Activated CD8-positive, alpha-beta T cell treated with anti-CD3 and anti-CD28 coated beads for 36 hours (primary cell): ENCODE measurements around the gene PRKAA1. TPM values are rescaled to one million over a fixed set of nuclear protein-coding genes. Genes with fewer than 3 reads are reported as not detected.

ENCODE experiments used
- ATAC-seq: fragments of 200-7000 bp; cut with Tn5 transposase; one replicate; pipeline ENCODE4 v1.10.0; 2021; ENCODE audit warnings: mild to moderate bottlenecking, moderate library complexity
- CTCF ChIA-PET: fragments of 350-600 bp; sonication (Branson Sonifier 250); formaldehyde crosslinking; loops from one replicate; lab custom pipeline; 2021; ENCODE audit warnings: antibody characterized with exemption; lab: Charles Lee
- POLR2A ChIA-PET: fragments of 350-600 bp; sonication (Branson Sonifier 250); formaldehyde crosslinking; loops from one replicate; lab custom pipeline; 2021; ENCODE audit warnings: antibody characterized with exemption; lab: Charles Lee
- DNase-seq: peaks from one replicate; pipeline ENCODE4 v3.0.0-alpha.2; 2020
- H3K27ac Mint-ChIP-seq: one replicate; pipeline ENCODE4 v1.8.0; 2021; ENCODE audit warnings: mild to moderate bottlenecking, mixed read lengths
- H3K27me3 Mint-ChIP-seq: one replicate; pipeline ENCODE4 v1.8.0; 2021; ENCODE audit warnings: mixed read lengths
- H3K36me3 Mint-ChIP-seq: one replicate; pipeline ENCODE4 v1.8.0; 2021; ENCODE audit warnings: low read depth, mixed read lengths
- H3K4me1 Mint-ChIP-seq: one replicate; pipeline ENCODE4 v1.8.0; 2021; ENCODE audit warnings: low read depth, mixed read lengths
- H3K4me3 Mint-ChIP-seq: one replicate; pipeline ENCODE4 v1.8.0; 2021; ENCODE audit warnings: mild to moderate bottlenecking, moderate library complexity, mixed read lengths
- H3K9me3 Mint-ChIP-seq: one replicate; pipeline ENCODE4 v1.8.0; 2021; ENCODE audit warnings: mixed read lengths
- CTCF ChIP-seq: fragments of 200-600 bp; IDR thresholded peaks from one replicate; pipeline ENCODE4 v1.8.0; 2022; ENCODE audit warnings: antibody characterized with exemption, mild to moderate bottlenecking
- intact Hi-C: fragments of 100-400 bp; cut with micrococcal nuclease; formaldehyde crosslinking; loops from one replicate; pipeline ENCODE4 v1.10.0; 2022
- total RNA-seq, 2 experiments: library from RNA; stranded (reverse); gene quantifications; one replicate each; pipeline ENCODE4 v1.2.3, GENCODE V29; 2021

The PRKAA1 gene
- total RNA-seq, 2 experiments from 2014 or later, result 33.8 to 35.2 TPM

GRCh38 chr5:40784027-40784653, 14.0 kb downstream of the PRKAA1 start:
- Mint-ChIP-seq H3K27me3 (no peaks in the 10 kb centered on the region), H3K27ac (no peak overlapping the region), H3K36me3 (peaks cover 27% of the 10 kb centered on the region), H3K4me1 (peaks cover 59% of the 10 kb centered on the region), H3K9me3 (peaks cover 11% of the 10 kb centered on the region), H3K4me3 (no peak overlapping the region)
- DNase-seq (no peak), ATAC-seq (no peak)
- no peak for TF ChIP-seq CTCF
- intact Hi-C loops, result no loop called here
- ChIA-PET CTCF (interaction anchor here (0.6 to 1.4 kb wide), 4 partner anchors 10 to 1450 kb away, joined by 3 read pairs; no protein-coding TSS in a partner anchor), POLR2A (interaction anchor here (1.1 kb wide), 1 partner anchor 47 kb away, joined by 3 read pairs; no protein-coding TSS in a partner anchor)

- H3K4me1 Mint-ChIP-seq, result peaks cover 51% of the 10 kb centered on the region
- no peaks in the 10 kb centered on the region for H3K27me3 Mint-ChIP-seq
- no peak for TF ChIP-seq CTCF
- peak overlapping the region; percentile 15 for H3K27ac Mint-ChIP-seq
- DNase-seq, result no peak
- ChIA-PET CTCF (interaction anchor here (1.2 kb wide), 1 partner anchor 9 kb away, joined by 3 read pairs; no protein-coding TSS in a partner anchor), POLR2A (no interaction called here)
- intact Hi-C loops, result no loop called here
- no peak overlapping the region for H3K4me3 Mint-ChIP-seq
- peaks cover 11% of the 10 kb centered on the region for H3K36me3 Mint-ChIP-seq
- ATAC-seq, result no peak
- peaks cover 2% of the 10 kb centered on the region for H3K9me3 Mint-ChIP-seq
These were observed 16.2 kb downstream of the PRKAA1 start for GRCh38 chr5:40781843-40782409.

- no peaks in the 10 kb centered on the region for H3K9me3 Mint-ChIP-seq
- H3K36me3 Mint-ChIP-seq, result peaks cover 14% of the 10 kb centered on the region
- DNase-seq (no peak), ATAC-seq (no peak)
- no peak overlapping the region for H3K4me3 Mint-ChIP-seq
- intact Hi-C loops, result no loop called here
- no peaks in the 10 kb centered on the region for H3K27me3 Mint-ChIP-seq
- TF ChIP-seq CTCF, result no peak
- H3K27ac Mint-ChIP-seq, result no peak overlapping the region
- ChIA-PET CTCF (interaction anchor here (1.1 kb wide), 1 partner anchor 25 kb away, joined by 3 read pairs; the partner anchor contains the start of gene TTC33), POLR2A (interaction anchor here (0.6 kb wide), 1 partner anchor 43 kb away, joined by 3 read pairs; no protein-coding TSS in a partner anchor)
- H3K4me1 Mint-ChIP-seq, result peaks cover 54% of the 10 kb centered on the region
These were observed 17.3 kb downstream of the PRKAA1 start for GRCh38 chr5:40780858-40781257.

GRCh38 chr5:40780199-40780598, 18.0 kb downstream of the PRKAA1 start:
- H3K36me3 Mint-ChIP-seq, result peaks cover 13% of the 10 kb centered on the region
- no peak overlapping the region for H3K4me3 Mint-ChIP-seq
- CTCF ChIA-PET, result interaction anchor here (1.1 kb wide), 1 partner anchor 25 kb away, joined by 3 read pairs; the partner anchor contains the start of gene TTC33
- POLR2A ChIA-PET, result interaction anchor here (0.7 kb wide), 1 partner anchor 53 kb away, joined by 3 read pairs; no protein-coding TSS in a partner anchor
- no peak overlapping the region for H3K27ac Mint-ChIP-seq
- no peak for ATAC-seq
- intact Hi-C loops, result no loop called here
- TF ChIP-seq CTCF, result no peak
- no peaks in the 10 kb centered on the region for H3K9me3 Mint-ChIP-seq
- H3K27me3 Mint-ChIP-seq, result no peaks in the 10 kb centered on the region
- no peak for DNase-seq
- H3K4me1 Mint-ChIP-seq, result peaks cover 48% of the 10 kb centered on the region

GRCh38 chr5:40779561-40779960, 18.6 kb downstream of the PRKAA1 start:
- Mint-ChIP-seq H3K27ac (no peak overlapping the region), H3K36me3 (peaks cover 16% of the 10 kb centered on the region), H3K4me3 (no peak overlapping the region), H3K4me1 (peaks cover 46% of the 10 kb centered on the region), H3K9me3 (no peaks in the 10 kb centered on the region), H3K27me3 (no peaks in the 10 kb centered on the region)
- no peak for DNase-seq
- no peak for ATAC-seq
- CTCF ChIA-PET, result no interaction called here
- no peak for TF ChIP-seq CTCF
- POLR2A ChIA-PET, result no interaction called here
- intact Hi-C loops, result no loop called here
